HG03460 (cell line): ENCODE measurements around the gene GPATCH3.
"Not testable (repeated sequence)": the region's sequence is repeated elsewhere in the genome, so short reads cannot be mapped to it uniquely, and the experiment has no call there.

Source experiments
- ATAC-seq: cut with Tn5 transposase; IDR thresholded peaks from one replicate; pipeline ENCODE4 v1.9.1; 2021; ENCODE audit not compliant: unreplicated experiment

The GPATCH3 gene

GRCh38 chr1:26848941-26849774, 51.1 kb downstream of the GPATCH3 start:
- ATAC-seq = no peak

DNA sequence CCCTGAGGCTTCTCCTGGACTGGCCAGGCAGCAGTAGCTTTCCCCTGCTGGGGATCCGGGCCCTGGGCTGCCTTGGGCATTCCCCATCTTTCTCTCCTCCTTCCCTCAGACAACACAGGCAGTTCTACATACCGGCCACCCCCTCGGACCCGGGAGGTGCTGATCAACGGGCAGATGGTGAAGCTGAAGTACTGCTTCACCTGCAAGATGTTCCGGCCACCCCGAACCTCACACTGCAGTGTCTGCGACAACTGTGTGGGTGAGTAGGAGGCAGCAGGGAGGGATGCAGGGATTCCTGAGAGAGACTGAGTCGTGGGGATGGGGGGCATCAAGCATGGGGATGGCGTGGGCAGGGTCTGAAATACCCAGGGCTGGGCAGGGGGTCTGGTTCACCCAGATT, 51.8 kb downstream of the GPATCH3 start:
- no peak for ATAC-seq

GRCh38 chr1:26847826-26848225, 52.4 kb downstream of the GPATCH3 start:
- not testable (repeated sequence) for ATAC-seq

DNA sequence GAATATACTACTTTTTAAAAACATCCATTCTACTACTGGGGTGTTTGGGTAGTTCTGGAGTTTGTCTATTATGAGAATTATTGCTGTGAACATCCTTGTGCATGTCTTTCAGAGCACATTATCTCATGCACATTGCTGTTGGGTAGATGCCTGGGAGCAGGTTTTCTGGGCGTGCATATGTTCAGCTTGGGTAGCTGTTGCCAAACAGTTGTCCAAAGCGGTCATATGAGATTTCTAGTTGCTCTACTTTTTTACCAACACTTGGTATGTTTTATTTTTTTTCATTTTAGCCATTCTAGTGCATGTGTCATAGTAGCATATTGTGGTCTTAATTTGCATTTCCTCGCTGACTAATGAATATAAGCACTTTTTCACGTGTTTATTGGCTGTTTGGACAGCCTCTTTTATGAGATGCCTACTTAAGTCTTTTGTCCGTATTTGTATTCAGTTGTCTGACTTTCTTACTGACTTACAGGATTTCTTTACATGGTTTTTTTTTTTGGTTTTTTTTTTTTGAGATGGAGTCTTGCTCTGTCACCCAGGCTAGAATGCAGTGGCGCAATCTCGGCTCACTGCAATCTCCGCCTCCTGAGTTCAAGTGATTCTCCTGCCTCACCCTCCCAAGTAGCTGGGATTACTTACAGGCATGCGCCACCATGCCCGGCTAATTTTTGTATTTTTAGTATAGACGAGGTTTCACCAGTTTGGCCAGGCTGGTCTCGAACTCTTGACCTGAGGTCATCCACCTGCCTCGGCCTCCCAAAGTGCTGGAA, 55.7 kb downstream of the GPATCH3 start:
- no peak for ATAC-seq
